OCI-LY1 (cell line): Measurements from ENCODE around the gene SFT2D1.

Source experiments
- EZH2 ChIP-seq: fragments of 200-600 bp; sonication (generic), shearing (Covaris generic); IDR thresholded peaks from 2 replicates; pipeline ENCODE4 v1.8.0; 2017; ENCODE audit warnings: borderline replicate concordance, mixed run types, mild to moderate bottlenecking, antibody characterized with exemption, low read length, moderate library complexity, mixed read lengths
- TF ChIP-seq, protein P1 (sequence below): fragments of 200-600 bp; sonication (generic), shearing (Covaris generic); IDR thresholded peaks from 2 replicates; pipeline ENCODE4 v1.5.1; 2017; ENCODE audit warnings: mild to moderate bottlenecking, antibody characterized with exemption, low read length, moderate library complexity, mixed read lengths

- TF ChIP-seq EZH2: no peak
- TF ChIP-seq, protein P1, sequence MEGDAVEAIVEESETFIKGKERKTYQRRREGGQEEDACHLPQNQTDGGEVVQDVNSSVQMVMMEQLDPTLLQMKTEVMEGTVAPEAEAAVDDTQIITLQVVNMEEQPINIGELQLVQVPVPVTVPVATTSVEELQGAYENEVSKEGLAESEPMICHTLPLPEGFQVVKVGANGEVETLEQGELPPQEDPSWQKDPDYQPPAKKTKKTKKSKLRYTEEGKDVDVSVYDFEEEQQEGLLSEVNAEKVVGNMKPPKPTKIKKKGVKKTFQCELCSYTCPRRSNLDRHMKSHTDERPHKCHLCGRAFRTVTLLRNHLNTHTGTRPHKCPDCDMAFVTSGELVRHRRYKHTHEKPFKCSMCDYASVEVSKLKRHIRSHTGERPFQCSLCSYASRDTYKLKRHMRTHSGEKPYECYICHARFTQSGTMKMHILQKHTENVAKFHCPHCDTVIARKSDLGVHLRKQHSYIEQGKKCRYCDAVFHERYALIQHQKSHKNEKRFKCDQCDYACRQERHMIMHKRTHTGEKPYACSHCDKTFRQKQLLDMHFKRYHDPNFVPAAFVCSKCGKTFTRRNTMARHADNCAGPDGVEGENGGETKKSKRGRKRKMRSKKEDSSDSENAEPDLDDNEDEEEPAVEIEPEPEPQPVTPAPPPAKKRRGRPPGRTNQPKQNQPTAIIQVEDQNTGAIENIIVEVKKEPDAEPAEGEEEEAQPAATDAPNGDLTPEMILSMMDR: no peak
Observed at GRCh38 chr6:166377721-166378120, 35.4 kb upstream of the SFT2D1 start.
